H1 (cell line): Measurements from ENCODE around the gene GLIS2. TPM values are rescaled to one million over a fixed set of nuclear protein-coding genes. Genes with fewer than 3 reads are reported as not detected.

Source experiments
- CTCF ChIA-PET: fragments of 300-600 bp; sonication (Branson Sonifier 250); formaldehyde crosslinking; loops from one replicate; lab custom pipeline; 2021; ENCODE audit not compliant: partially characterized antibody; lab: Charles Lee
- POLR2A ChIA-PET: fragments of 300-600 bp; sonication (Branson Sonifier 250); formaldehyde crosslinking; loops from one replicate; lab custom pipeline; 2021; ENCODE audit warnings: inconsistent platforms; ENCODE audit not compliant: partially characterized antibody; lab: Charles Lee
- DNase-seq, 2 experiments: peaks; one replicate each; pipeline versions ENCODE4 v3.0.0 to v3.0.0-alpha.2; 2010 to 2022; ENCODE audit warnings: low spot score in 2 of 2, low read depth in 1 of 2, mixed read lengths in 1 of 2
- FAIRE-seq: peaks from 2 replicates; lab custom pipeline; 2011; peaks lifted over from hg19 to GRCh38; lab: Jason Lieb, UNC
- H2AFZ ChIP-seq: 2 replicates; pipeline ENCODE4 v1.8.1; 2012; ENCODE audit warnings: low read length, inconsistent platforms
- H2AK5ac ChIP-seq: 2 replicates; pipeline ENCODE4 v1.6.1; 2013; ENCODE audit warnings: low read depth, low read length
- H2BK120ac ChIP-seq: replicated peaks from 2 replicates; pipeline ENCODE3; 2013; ENCODE audit warnings: low read depth, low read length, inconsistent platforms
- H2BK12ac ChIP-seq: 2 replicates; pipeline ENCODE4 v1.6.1; 2013; ENCODE audit warnings: low read depth, low read length
- H2BK15ac ChIP-seq: 2 replicates; pipeline ENCODE4 v1.6.1; 2013; ENCODE audit warnings: low read length
- H2BK20ac ChIP-seq: 2 replicates; pipeline ENCODE4 v1.6.1; 2013; ENCODE audit warnings: low read length
- H2BK5ac ChIP-seq: 2 replicates; pipeline ENCODE4 v1.6.1; 2013; ENCODE audit warnings: low read depth, low read length
- H3K14ac ChIP-seq: 2 replicates; pipeline ENCODE4 v1.6.1; 2013; ENCODE audit warnings: inconsistent platforms; ENCODE audit not compliant: insufficient read length
- H3K18ac ChIP-seq: 2 replicates; pipeline ENCODE4 v1.6.1; 2013; ENCODE audit warnings: low read length; ENCODE audit errors: extremely low read depth
- H3K23ac ChIP-seq: 2 replicates; pipeline ENCODE4 v1.6.1; 2013; ENCODE audit warnings: inconsistent platforms; ENCODE audit not compliant: insufficient read length
- H3K23me2 ChIP-seq: 2 replicates; pipeline ENCODE4 v1.6.1; 2013; ENCODE audit warnings: low read depth, low read length
- H3K27ac ChIP-seq: 2 replicates; pipeline ENCODE4 v1.6.1; 2011; ENCODE audit warnings: low read depth, low read length, inconsistent platforms
- H3K27me3 ChIP-seq, 4 experiments: replicated peaks in 1 of 4; 1 replicate in 1 of 4; 2 replicates in 3 of 4; pipeline versions ENCODE4 v1.6.1 to v1.8.1; 2011 to 2013; ENCODE audit warnings: low read length in 3 of 4, mild to moderate bottlenecking in 3 of 4, inconsistent platforms in 2 of 4, mixed read lengths in 2 of 4, moderate library complexity in 1 of 4; ENCODE audit not compliant: control insufficient read depth in 3 of 4, insufficient read depth in 3 of 4; ENCODE audit errors: extremely low read depth in 1 of 4
- H3K36me3 ChIP-seq, 4 experiments: 2 replicates each; pipeline versions ENCODE4 v1.6.1 to v1.8.1; 2011 to 2013; ENCODE audit warnings: mild to moderate bottlenecking in 4 of 4, low read length in 3 of 4, moderate library complexity in 2 of 4, control low read depth in 1 of 4, inconsistent platforms in 1 of 4; ENCODE audit not compliant: insufficient read depth in 4 of 4, control insufficient read depth in 2 of 4
- H3K4ac ChIP-seq: replicated peaks from 2 replicates; pipeline ENCODE3; 2013; ENCODE audit warnings: low read length, low read depth, mixed read lengths, inconsistent platforms; ENCODE audit not compliant: insufficient read length
- H3K4me1 ChIP-seq, 4 experiments: replicated peaks in 1 of 4; 1 replicate in 1 of 4; 2 replicates in 3 of 4; pipeline versions ENCODE4 v1.6.1 to v1.8.1; 2011 to 2013; ENCODE audit warnings: low read length in 3 of 4, inconsistent platforms in 2 of 4, mixed read lengths in 1 of 4; ENCODE audit not compliant: insufficient read depth in 4 of 4, control insufficient read depth in 3 of 4
- H3K4me2 ChIP-seq, 2 experiments: 2 replicates each; pipeline versions ENCODE4 v1.6.1 to v1.8.1; 2011 to 2013; ENCODE audit warnings: low read depth in 2 of 2, low read length in 2 of 2, control low read depth in 1 of 2, inconsistent platforms in 1 of 2, mild to moderate bottlenecking in 1 of 2; ENCODE audit not compliant: insufficient read depth in 1 of 2
- H3K4me3 ChIP-seq, 4 experiments: fragments of 200-600, 300-600 bp in 1 of 4; sonication (generic), shearing (Covaris generic), sonication (Bioruptor Twin) in 1 of 4; 2 replicates each; pipeline versions ENCODE4 v1.5.1 to v1.8.1; 2011 to 2016; ENCODE audit warnings: low read length in 4 of 4, low read depth in 3 of 4, control low read depth in 2 of 4, inconsistent platforms in 2 of 4, mild to moderate bottlenecking in 2 of 4, mixed read lengths in 1 of 4, moderate library complexity in 1 of 4; ENCODE audit not compliant: insufficient read depth in 2 of 4; ENCODE audit errors: extremely low read depth in 1 of 4
- H3K56ac ChIP-seq: replicated peaks from 2 replicates; pipeline ENCODE3; 2013; ENCODE audit warnings: low read depth, mild to moderate bottlenecking, mixed read lengths, low read length, inconsistent platforms; ENCODE audit not compliant: insufficient read length
- H3K79me1 ChIP-seq: 2 replicates; pipeline ENCODE4 v1.6.1; 2013; ENCODE audit warnings: low read depth, low read length, control low read depth
- H3K79me2 ChIP-seq, 2 experiments: 2 replicates each; pipeline versions ENCODE4 v1.6.1 to v1.8.1; 2012 to 2013; ENCODE audit warnings: low read length in 2 of 2, mild to moderate bottlenecking in 2 of 2, inconsistent platforms in 1 of 2; ENCODE audit not compliant: insufficient read depth in 2 of 2, control insufficient read depth in 1 of 2
- H3K9ac ChIP-seq, 4 experiments: replicated peaks in 1 of 4; 1 replicate in 1 of 4; 2 replicates in 3 of 4; pipeline versions ENCODE4 v1.6.1 to v1.8.1; 2011 to 2013; ENCODE audit warnings: low read depth in 3 of 4, low read length in 3 of 4, control low read depth in 2 of 4, mild to moderate bottlenecking in 2 of 4, moderate library complexity in 2 of 4, inconsistent platforms in 1 of 4; ENCODE audit errors: extremely low read depth in 1 of 4
- H3K9me3 ChIP-seq, 2 experiments: 2 replicates each; pipeline versions ENCODE4 v1.6.1 to v1.8.1; 2012 to 2013; ENCODE audit warnings: mild to moderate bottlenecking in 2 of 2, moderate library complexity in 2 of 2, control low read depth in 1 of 2, inconsistent platforms in 1 of 2, low read depth in 1 of 2, low read length in 1 of 2, mixed read lengths in 1 of 2; ENCODE audit not compliant: insufficient read depth in 2 of 2
- H4K20me1 ChIP-seq, 2 experiments: replicated peaks in 1 of 2; 2 replicates each; pipeline versions ENCODE3 to v1.8.1; 2011 to 2013; ENCODE audit warnings: inconsistent platforms in 2 of 2, low read length in 2 of 2, mild to moderate bottlenecking in 1 of 2; ENCODE audit not compliant: insufficient read depth in 2 of 2, control insufficient read depth in 1 of 2
- H4K5ac ChIP-seq: 2 replicates; pipeline ENCODE4 v1.6.1; 2013; ENCODE audit warnings: low read length, low read depth, mixed read lengths, inconsistent platforms; ENCODE audit not compliant: insufficient read length
- H4K8ac ChIP-seq: 2 replicates; pipeline ENCODE4 v1.8.0; 2013; ENCODE audit warnings: mild to moderate bottlenecking, moderate library complexity, low read length, inconsistent platforms; ENCODE audit not compliant: insufficient read depth; ENCODE audit errors: extremely low read depth
- H4K91ac ChIP-seq: replicated peaks from 2 replicates; pipeline ENCODE3; 2013; ENCODE audit warnings: low read length, mixed read lengths, inconsistent platforms; ENCODE audit not compliant: insufficient read length
- CEBPB ChIP-seq: IDR thresholded peaks from 2 replicates; pipeline ENCODE4 v1.6.1; 2012; ENCODE audit warnings: low read depth, low read length
- EP300 ChIP-seq, 2 experiments: IDR thresholded peaks; 1 replicate in 1 of 2; 2 replicates in 1 of 2; pipeline ENCODE4 v1.6.1; 2011 to 2012; ENCODE audit warnings: low read depth in 2 of 2, low read length in 2 of 2, mild to moderate bottlenecking in 2 of 2, borderline replicate concordance in 1 of 2, inconsistent platforms in 1 of 2, moderate library complexity in 1 of 2
- HDAC2 ChIP-seq, 2 experiments: fragments of 300-600 bp in 1 of 2; sonication (generic) in 1 of 2; IDR thresholded peaks; 2 replicates each; pipeline ENCODE4 v1.6.1; 2011 to 2012; ENCODE audit warnings: low read depth in 2 of 2, low read length in 2 of 2, mild to moderate bottlenecking in 2 of 2, moderate library complexity in 2 of 2, borderline replicate concordance in 1 of 2, inconsistent platforms in 1 of 2
- HDAC6 ChIP-seq: IDR thresholded peaks from one replicate; pipeline ENCODE4 v1.7.1; 2012; ENCODE audit warnings: low read depth, mild to moderate bottlenecking, inconsistent platforms, low read length, moderate library complexity
- SP2 ChIP-seq: IDR thresholded peaks from 2 replicates; pipeline ENCODE4 v1.6.1; 2012; ENCODE audit warnings: mild to moderate bottlenecking, low read length, inconsistent platforms
- TAF1 ChIP-seq: IDR thresholded peaks from 2 replicates; pipeline ENCODE4 v1.6.1; 2011; ENCODE audit warnings: mild to moderate bottlenecking, low read depth, low read length
- WGBS, 2 experiments: shearing (Covaris generic) in 1 of 2; methylation state at CpG; one replicate each; pipeline versions ENCODE4 v1.1.6 to v1.1.7; 2013 to 2015; ENCODE audit warnings: low lambda C conversion rate in 2 of 2, mixed read lengths in 2 of 2, inconsistent platforms in 1 of 2, low coverage in 1 of 2, missing lambda C conversion rate in 1 of 2; ENCODE audit not compliant: insufficient replicate concordance in 2 of 2, insufficient coverage in 1 of 2, insufficient read length in 1 of 2; ENCODE audit errors: extremely low coverage in 1 of 2, missing lambda C conversion rate in 1 of 2; 5-methylcytosine and 5-hydroxymethylcytosine counted together
- polyA plus RNA-seq, 7 experiments: library from polyadenylated mRNA; depleted of rRNA in 3 of 7; stranded (reverse) in 5 of 7; unstranded in 2 of 7; fragments of >200 nt in 5 of 7; fragments of 200-250 nt in 2 of 7; gene quantifications; 1 replicate in 5 of 7; 2 replicates in 1 of 7; 4 replicates in 1 of 7; pipeline versions ENCODE4 v1.2.1 to v1.2.3, GENCODE V29; 2011 to 2013; ENCODE audit warnings: missing spikeins in 2 of 7, mixed read lengths in 2 of 7
- total RNA-seq: library from RNA; stranded (reverse); fragmentation: NEBNext Ultra II Directional; extraction: Animal tissue kit (Norgen Biotek cat#: 25700); gene quantifications from 2 replicates; pipeline ENCODE4 v1.2.1, GENCODE V29; 2021

The GLIS2 gene
- total and polyA plus RNA-seq, 2 of the 8 experiments (the other 6 are each of a cell fraction or from before 2014, with no cell fraction given), result 4.3 to 17.4 TPM

- ChIA-PET CTCF (interaction anchor here (0.6 to 17.1 kb wide), 14 partner anchors 10 to 169 kb away, joined by 4 to 211 read pairs (median 4); partner anchors contain the start of gene PAM16), POLR2A (interaction anchor here (0.7 to 16.2 kb wide), 14 partner anchors 9 to 83 kb away, joined by 3 to 154 read pairs (median 4); partner anchors contain the start of genes GLIS2, PAM16 and TFAP4)
- Histone ChIP-seq H3K4me3 (no peak overlapping the region), H3K9me3 (no peaks in the 10 kb centered on the region), H3K18ac (no peak overlapping the region), H2BK15ac (no peak overlapping the region), H3K4me2 (no peak overlapping the region), H3K4ac (no peak overlapping the region), H3K4me1 (no peaks in the 10 kb centered on the region; a peak in 3 of 7 replicates), H3K9ac (no peak overlapping the region), H3K79me2 (peaks cover 0 to 4% of the 10 kb centered on the region in 2 experiments; a peak in 1 of 4 replicates), H2AFZ (no peak overlapping the region), H3K36me3 (peaks cover 0 to 15% (median 9%) of the 10 kb centered on the region in 4 experiments; a peak in 4 of 8 replicates), H3K27ac (peak overlapping the region; percentile 36; the same call in 1 of the 2 replicates), H3K14ac (no peak overlapping the region), H4K8ac (no peak overlapping the region), H3K56ac (no peak overlapping the region), H3K23me2 (no peaks in the 10 kb centered on the region), H3K79me1 (no peaks in the 10 kb centered on the region; the same call in none of the 2 replicates), H2BK12ac (no peak overlapping the region), H4K5ac (no peak overlapping the region), H2BK20ac (no peak overlapping the region), H4K91ac (no peak overlapping the region), H2BK5ac (no peak overlapping the region), H4K20me1 (peaks cover 24 to 25% of the 10 kb centered on the region in 2 experiments), H2BK120ac (no peak overlapping the region), H3K23ac (no peak overlapping the region), H2AK5ac (no peak overlapping the region), H3K27me3 (no peaks in the 10 kb centered on the region)
- 91% methylated on average over 9 of the region's 12 CpGs; no CpG with 5 or more reads in 1 of the 2 experiments for WGBS, 2 experiments
- no peak for FAIRE-seq
- TF ChIP-seq EP300 (IDR thresholded peaks at IDR 0.05; ENCODE audit: borderline replicate concordance in 1 of 2, low read depth in 2 of 2, low read length in 2 of 2), result no peak
- no peak for TF ChIP-seq CEBPB
- TF ChIP-seq HDAC6, result no peak
- no peak for TF ChIP-seq SP2
- no peak for TF ChIP-seq TAF1
- TF ChIP-seq HDAC2 (IDR thresholded peaks at IDR 0.05; ENCODE audit: borderline replicate concordance in 1 of 2, low read depth in 2 of 2, low read length in 2 of 2), result no peak
- no peak for DNase-seq
Measured at GRCh38 chr16:4338125-4338582, 22.3 kb downstream of the GLIS2 start.
